Measurements from ENCODE around the gene ARNT2.
"Not testable (repeated sequence)": the region's sequence is repeated elsewhere in the genome, so short reads cannot be mapped to it uniquely, and the experiment has no call there.

The ARNT2 gene

GRCh38 chr15:80404057-80404760 is at the start of gene ARNT2:
Gene ARNT2 (plus strand): TSS chr15:80404382. CDS start chr15:80404516, 134 bp downstream.
- DNase-seq, result no peak

GRCh38 chr15:80367094-80367493 is 37.1 kb upstream of the ARNT2 start:
- peak in 1 of 2 experiments; percentile 2 for DNase-seq

GRCh38 chr15:80367661-80368060 is 36.5 kb upstream of the ARNT2 start:
- no peak for DNase-seq

- DNase-seq, result no peak
Observed at GRCh38 chr15:80371924-80372323, 32.3 kb upstream of the ARNT2 start.

- DNase-seq, result no peak
Observed at GRCh38 chr15:80374441-80374840, 29.7 kb upstream of the ARNT2 start.

GRCh38 chr15:80375968-80376891 is 28.0 kb upstream of the ARNT2 start:
- no peak for DNase-seq

GRCh38 chr15:80379693-80380092 is 24.5 kb upstream of the ARNT2 start:
- DNase-seq, result no peak

GRCh38 chr15:80380154-80380553 is 24.0 kb upstream of the ARNT2 start:
- DNase-seq, result no peak

- DNase-seq, result no peak
Observed at GRCh38 chr15:80382285-80382684, 21.9 kb upstream of the ARNT2 start.

GRCh38 chr15:80384432-80384831 is 19.8 kb upstream of the ARNT2 start:
- DNase-seq, result no peak

GRCh38 chr15:80386151-80386550 is 18.0 kb upstream of the ARNT2 start:
- DNase-seq, result no peak

GRCh38 chr15:80388326-80388725 is 15.9 kb upstream of the ARNT2 start:
- no peak for DNase-seq

GRCh38 chr15:80389370-80389769 is 14.8 kb upstream of the ARNT2 start:
- DNase-seq, result no peak

GRCh38 chr15:80390942-80391341 is 13.2 kb upstream of the ARNT2 start:
- DNase-seq, result not testable (repeated sequence)

- DNase-seq, result no peak
Observed at GRCh38 chr15:80395616-80396015, 8.6 kb upstream of the ARNT2 start.

GRCh38 chr15:80396096-80396495 is 8.1 kb upstream of the ARNT2 start:
- no peak for DNase-seq

- no peak for DNase-seq
Observed at GRCh38 chr15:80399508-80399907, 4.7 kb upstream of the ARNT2 start.

- no peak for DNase-seq
Observed at GRCh38 chr15:80401456-80401855, 2.7 kb upstream of the ARNT2 start.

GRCh38 chr15:80402339-80402738 is 1.8 kb upstream of the ARNT2 start:
- no peak for DNase-seq

- DNase-seq, result no peak
Observed at GRCh38 chr15:80403712-80404056, 498 bp upstream of the ARNT2 start.

- DNase-seq, result no peak
Observed at GRCh38 chr15:80404761-80405553, 775 bp downstream of the ARNT2 start.

GRCh38 chr15:80405554-80405850 is 1.3 kb downstream of the ARNT2 start:
- DNase-seq, result no peak

GRCh38 chr15:80405970-80406369 is 1.8 kb downstream of the ARNT2 start:
- DNase-seq, result no peak
